Lower leg skin (tissue), 4 donors: ENCODE measurements around the gene GAS2L2. TPM values are rescaled to one million over a fixed set of nuclear protein-coding genes. Genes with fewer than 3 reads are reported as not detected.

ENCODE experiments used
- DNase-seq, 2 donors: peaks; one replicate each; pipeline ENCODE4 v3.0.0-alpha.2; 2019; ENCODE audit warnings: low spot score in 2 of 2
- H3K4me3 ChIP-seq: fragments of 200-600 bp; sonication (generic); 2 replicates; pipeline ENCODE4 v1.5.1; 2017; ENCODE audit warnings: mild to moderate bottlenecking, low read depth; ENCODE audit not compliant: poor library complexity, severe bottlenecking
- CTCF ChIP-seq, 3 donors: fragments of 450-650 bp; IDR thresholded peaks; one replicate each; pipeline ENCODE4 v1.5.1; 2016; ENCODE audit warnings: antibody characterized with exemption in 3 of 3, mild to moderate bottlenecking in 3 of 3, moderate library complexity in 2 of 3
- POLR2A ChIP-seq, 2 donors: fragments of 450-650 bp; IDR thresholded peaks; one replicate each; pipeline ENCODE4 v1.6.1; 2016 to 2017; ENCODE audit warnings: antibody characterized with exemption in 2 of 2, mild to moderate bottlenecking in 1 of 2, moderate library complexity in 1 of 2
- WGBS, 2 donors: methylation state at CpG; one replicate each; pipeline ENCODE4 v1.1.5; 2018; 5-methylcytosine and 5-hydroxymethylcytosine counted together
- intact Hi-C: fragments of 100-400 bp; cut with DNase I; formaldehyde crosslinking; loops from one replicate; pipeline ENCODE4 v1.15.0; 2023; ENCODE audit warnings: low total_unique reads
- total RNA-seq, 4 donors: library from RNA; depleted of rRNA; stranded (reverse); fragments of >200 nt; gene quantifications; one replicate each; pipeline ENCODE4 v1.1.0, GENCODE V29; 2016

Gene GAS2L2
- total RNA-seq, 4 donors from 2014 or later, result 0.93 TPM; not detected in 3

- DNase-seq, result no peak
- H3K4me3 ChIP-seq, result no peak overlapping the region
- 65 to 80% methylated on average over 13 to 20 of the region's 20 CpGs for WGBS, 2 donors
- intact Hi-C loops, result no loop called here
- no peak for TF ChIP-seq POLR2A (IDR thresholded peaks at IDR 0.05)
- TF ChIP-seq CTCF (IDR thresholded peaks at IDR 0.05), result no peak
Measured at GRCh38 chr17:35773129-35773528, 20.1 kb upstream of the GAS2L2 start.

GRCh38 chr17:35769895-35770486 lies 17.0 kb upstream of the GAS2L2 start:
- intact Hi-C loops, result no loop called here
- DNase-seq, result no peak
- H3K4me3 ChIP-seq, result no peak overlapping the region
- 92 to 95% methylated on average over 40 to 48 of the region's 48 CpGs for WGBS, 2 donors
- TF ChIP-seq CTCF (IDR thresholded peaks at IDR 0.05) (no peak), POLR2A (IDR thresholded peaks at IDR 0.05) (no peak)

- no peak for TF ChIP-seq POLR2A (IDR thresholded peaks at IDR 0.05)
- TF ChIP-seq CTCF (IDR thresholded peaks at IDR 0.05), result no peak
- DNase-seq, result no peak
- WGBS, 2 donors, result 93 to 94% methylated on average over 2 of the region's 2 CpGs
- H3K4me3 ChIP-seq, result no peak overlapping the region
- intact Hi-C loops, result no loop called here
Measured at GRCh38 chr17:35768797-35769196, 15.8 kb upstream of the GAS2L2 start.

GRCh38 chr17:35766903-35767510 lies 14.0 kb upstream of the GAS2L2 start:
- intact Hi-C loops, result no loop called here
- TF ChIP-seq CTCF (IDR thresholded peaks at IDR 0.05), result no peak
- DNase-seq, result no peak
- no peak overlapping the region for H3K4me3 ChIP-seq
- WGBS, 2 donors, result 54 to 56% methylated on average over 7 of the region's 7 CpGs

- no peak overlapping the region for H3K4me3 ChIP-seq
- WGBS, 2 donors, result 89 to 92% methylated on average over 21 to 24 of the region's 24 CpGs
- intact Hi-C loops, result no loop called here
- no peak for TF ChIP-seq CTCF (IDR thresholded peaks at IDR 0.05)
- TF ChIP-seq POLR2A (IDR thresholded peaks at IDR 0.05), result no peak
- DNase-seq, result no peak
Measured at GRCh38 chr17:35766489-35766877, 13.4 kb upstream of the GAS2L2 start.
